Activated B cell treated with CpG ODN at 0.5 μM for 24 hours (primary cell): ENCODE results near the gene ALK. TPM values are rescaled to one million over a fixed set of nuclear protein-coding genes. Genes with fewer than 3 reads are reported as not detected.

Experiments used
- ATAC-seq: fragments of 200-7000 bp; cut with Tn5 transposase; one replicate; pipeline ENCODE4 v1.10.0; 2021; ENCODE audit warnings: low read depth, mild to moderate bottlenecking, moderate library complexity
- CTCF ChIA-PET: fragments of 350-600 bp; sonication (Branson Sonifier 250); formaldehyde crosslinking; loops from one replicate; lab custom pipeline; 2021; ENCODE audit warnings: antibody characterized with exemption; lab: Charles Lee
- POLR2A ChIA-PET: fragments of 350-600 bp; sonication (Branson Sonifier 250); formaldehyde crosslinking; loops from one replicate; lab custom pipeline; 2021; ENCODE audit warnings: antibody characterized with exemption; lab: Charles Lee
- DNase-seq: peaks from one replicate; pipeline ENCODE4 v3.0.0; 2022
- H3K27ac Mint-ChIP-seq: one replicate; pipeline ENCODE4 v1.8.0; 2020; ENCODE audit warnings: mixed read lengths
- H3K27me3 Mint-ChIP-seq: one replicate; pipeline ENCODE4 v1.8.0; 2021; ENCODE audit warnings: mixed read lengths
- H3K36me3 Mint-ChIP-seq: one replicate; pipeline ENCODE4 v1.8.0; 2021; ENCODE audit warnings: low read depth, mixed read lengths
- H3K4me1 Mint-ChIP-seq: one replicate; pipeline ENCODE4 v1.8.0; 2021; ENCODE audit warnings: mixed read lengths
- H3K4me3 Mint-ChIP-seq: one replicate; pipeline ENCODE4 v1.8.0; 2020; ENCODE audit warnings: mild to moderate bottlenecking, mixed read lengths
- H3K9me3 Mint-ChIP-seq: one replicate; pipeline ENCODE4 v1.8.0; 2020; ENCODE audit warnings: mixed read lengths
- CTCF ChIP-seq: fragments of 200-600 bp; IDR thresholded peaks from one replicate; pipeline ENCODE4 v1.8.0; 2022; ENCODE audit warnings: antibody characterized with exemption, mild to moderate bottlenecking
- intact Hi-C: fragments of 100-400 bp; cut with micrococcal nuclease; formaldehyde crosslinking; loops from one replicate; pipeline ENCODE4 v1.15.1; 2024
- total RNA-seq: library from RNA; stranded (reverse); gene quantifications from 2 replicates; pipeline ENCODE4 v1.2.3, GENCODE V29; 2022

Gene ALK
- total RNA-seq, 1 donor from 2014 or later, result not detected

- no peaks in the 10 kb centered on the region for H3K27me3 Mint-ChIP-seq
- H3K9me3 Mint-ChIP-seq, result no peaks in the 10 kb centered on the region
- ATAC-seq, result no peak
- CTCF ChIA-PET, result no interaction called here
- H3K36me3 Mint-ChIP-seq, result no peaks in the 10 kb centered on the region
- H3K4me1 Mint-ChIP-seq, result no peaks in the 10 kb centered on the region
- no peak for TF ChIP-seq CTCF
- H3K27ac Mint-ChIP-seq, result no peak overlapping the region
- no peak for DNase-seq
- POLR2A ChIA-PET, result no interaction called here
- intact Hi-C loops, result no loop called here
- H3K4me3 Mint-ChIP-seq, result no peak overlapping the region
Measured at GRCh38 chr2:29694741-29695140, 226.6 kb downstream of the ALK start.

GRCh38 chr2:29691391-29691950, 229.9 kb downstream of the ALK start:
- POLR2A ChIA-PET, result no interaction called here
- Mint-ChIP-seq H3K27me3 (no peaks in the 10 kb centered on the region), H3K36me3 (no peaks in the 10 kb centered on the region), H3K9me3 (no peaks in the 10 kb centered on the region), H3K4me3 (no peak overlapping the region), H3K4me1 (no peaks in the 10 kb centered on the region), H3K27ac (no peak overlapping the region)
- intact Hi-C loops, result no loop called here
- CTCF ChIA-PET, result no interaction called here
- no peak for TF ChIP-seq CTCF
- DNase-seq, result no peak
- ATAC-seq, result no peak

GRCh38 chr2:29689666-29690065, 231.7 kb downstream of the ALK start:
- H3K27me3 Mint-ChIP-seq, result no peaks in the 10 kb centered on the region
- no peak for ATAC-seq
- intact Hi-C loops, result no loop called here
- TF ChIP-seq CTCF, result no peak
- no peaks in the 10 kb centered on the region for H3K4me1 Mint-ChIP-seq
- ChIA-PET POLR2A (no interaction called here), CTCF (no interaction called here)
- H3K4me3 Mint-ChIP-seq, result no peak overlapping the region
- H3K36me3 Mint-ChIP-seq, result no peaks in the 10 kb centered on the region
- DNase-seq, result no peak
- H3K9me3 Mint-ChIP-seq, result no peaks in the 10 kb centered on the region
- no peak overlapping the region for H3K27ac Mint-ChIP-seq

GRCh38 chr2:29688429-29688828, 233.0 kb downstream of the ALK start:
- no peaks in the 10 kb centered on the region for H3K36me3 Mint-ChIP-seq
- no peaks in the 10 kb centered on the region for H3K4me1 Mint-ChIP-seq
- intact Hi-C loops, result no loop called here
- H3K27ac Mint-ChIP-seq, result no peak overlapping the region
- DNase-seq, result no peak
- no peak overlapping the region for H3K4me3 Mint-ChIP-seq
- H3K27me3 Mint-ChIP-seq, result no peaks in the 10 kb centered on the region
- ChIA-PET POLR2A (no interaction called here), CTCF (no interaction called here)
- no peaks in the 10 kb centered on the region for H3K9me3 Mint-ChIP-seq
- ATAC-seq, result no peak
- TF ChIP-seq CTCF, result no peak

GRCh38 chr2:29687121-29687520, 234.3 kb downstream of the ALK start:
- ChIA-PET CTCF (no interaction called here), POLR2A (no interaction called here)
- DNase-seq (no peak), ATAC-seq (no peak)
- TF ChIP-seq CTCF, result no peak
- no peaks in the 10 kb centered on the region for H3K36me3 Mint-ChIP-seq
- no peak overlapping the region for H3K4me3 Mint-ChIP-seq
- H3K4me1 Mint-ChIP-seq, result no peaks in the 10 kb centered on the region
- intact Hi-C loops, result no loop called here
- H3K27me3 Mint-ChIP-seq, result peaks cover 3% of the 10 kb centered on the region
- H3K9me3 Mint-ChIP-seq, result no peaks in the 10 kb centered on the region
- no peak overlapping the region for H3K27ac Mint-ChIP-seq
